Parathyroid adenoma (tissue), 2 donors: ENCODE data around the gene MAP6.

Experiments used
- H2AFZ ChIP-seq: fragments of 300-600 bp; sonication (generic); one replicate; pipeline ENCODE4 v1.7.0; 2017; ENCODE audit warnings: antibody characterized with exemption, mild to moderate bottlenecking
- H3K27ac ChIP-seq: fragments of 300-600 bp; sonication (generic); one replicate; pipeline ENCODE4 v1.7.0; 2017
- H3K27me3 ChIP-seq: fragments of 300-600 bp; sonication (generic); one replicate; pipeline ENCODE4 v1.7.0; 2017; ENCODE audit warnings: low read length; ENCODE audit not compliant: control insufficient read depth, insufficient read depth
- H3K36me3 ChIP-seq: fragments of 300-600 bp; sonication (generic); one replicate; pipeline ENCODE4 v1.7.0; 2017; ENCODE audit warnings: low read length; ENCODE audit not compliant: control insufficient read depth, insufficient read depth
- H3K4me1 ChIP-seq: fragments of 300-600 bp; sonication (generic); one replicate; pipeline ENCODE4 v1.7.0; 2017; ENCODE audit warnings: control low read depth
- H3K4me2 ChIP-seq: fragments of 300-600 bp; sonication (generic); one replicate; pipeline ENCODE4 v1.7.0; 2017; ENCODE audit warnings: low read length
- H3K4me3 ChIP-seq: fragments of 300-600 bp; sonication (generic); one replicate; pipeline ENCODE4 v1.7.0; 2017; ENCODE audit warnings: low read depth, low read length
- H3K79me2 ChIP-seq: fragments of 300-600 bp; sonication (generic); one replicate; pipeline ENCODE4 v1.7.0; 2017; ENCODE audit warnings: control low read depth
- H3K9ac ChIP-seq: fragments of 300-600 bp; sonication (generic); one replicate; pipeline ENCODE4 v1.7.0; 2017; ENCODE audit warnings: mild to moderate bottlenecking
- H3K9me3 ChIP-seq: fragments of 300-600 bp; sonication (generic); one replicate; pipeline ENCODE4 v1.7.0; 2017; ENCODE audit warnings: low read length; ENCODE audit not compliant: control insufficient read depth
- TF ChIP-seq, protein P1 (sequence below): fragments of 300-600 bp; sonication (generic); IDR thresholded peaks from one replicate; pipeline ENCODE4 v1.7.0; 2017; ENCODE audit warnings: antibody characterized with exemption, mild to moderate bottlenecking
- donor health status: primary hyperparathyroidism.

The MAP6 gene

DNA sequence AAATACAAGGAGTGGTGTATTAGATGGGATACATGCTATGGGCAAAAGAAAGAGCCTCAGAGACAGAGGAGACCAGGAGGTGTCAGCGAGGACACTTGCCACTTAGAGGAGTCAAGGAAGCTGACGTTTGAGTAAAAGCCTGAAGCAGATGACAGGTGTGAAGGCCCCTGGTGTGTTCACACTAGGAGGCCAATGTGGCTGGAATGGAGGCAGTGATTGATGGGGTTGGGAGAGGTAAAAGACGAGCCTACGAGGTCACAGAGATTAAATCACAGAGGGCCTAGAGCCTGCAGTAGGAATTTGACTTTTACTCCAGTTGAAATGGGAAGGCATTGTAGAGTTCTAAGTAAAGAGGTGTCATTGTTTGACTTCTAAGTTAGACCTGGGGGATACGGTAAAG, 131.1 kb downstream of the MAP6 start:
- no peak overlapping the region for H2AFZ ChIP-seq
- H3K36me3 ChIP-seq, result no peaks in the 10 kb centered on the region
- H3K27me3 ChIP-seq, result no peaks in the 10 kb centered on the region
- H3K9me3 ChIP-seq, result no peaks in the 10 kb centered on the region
- H3K4me2 ChIP-seq, result no peak overlapping the region
- H3K27ac ChIP-seq, result no peak overlapping the region
- TF ChIP-seq, protein P1, sequence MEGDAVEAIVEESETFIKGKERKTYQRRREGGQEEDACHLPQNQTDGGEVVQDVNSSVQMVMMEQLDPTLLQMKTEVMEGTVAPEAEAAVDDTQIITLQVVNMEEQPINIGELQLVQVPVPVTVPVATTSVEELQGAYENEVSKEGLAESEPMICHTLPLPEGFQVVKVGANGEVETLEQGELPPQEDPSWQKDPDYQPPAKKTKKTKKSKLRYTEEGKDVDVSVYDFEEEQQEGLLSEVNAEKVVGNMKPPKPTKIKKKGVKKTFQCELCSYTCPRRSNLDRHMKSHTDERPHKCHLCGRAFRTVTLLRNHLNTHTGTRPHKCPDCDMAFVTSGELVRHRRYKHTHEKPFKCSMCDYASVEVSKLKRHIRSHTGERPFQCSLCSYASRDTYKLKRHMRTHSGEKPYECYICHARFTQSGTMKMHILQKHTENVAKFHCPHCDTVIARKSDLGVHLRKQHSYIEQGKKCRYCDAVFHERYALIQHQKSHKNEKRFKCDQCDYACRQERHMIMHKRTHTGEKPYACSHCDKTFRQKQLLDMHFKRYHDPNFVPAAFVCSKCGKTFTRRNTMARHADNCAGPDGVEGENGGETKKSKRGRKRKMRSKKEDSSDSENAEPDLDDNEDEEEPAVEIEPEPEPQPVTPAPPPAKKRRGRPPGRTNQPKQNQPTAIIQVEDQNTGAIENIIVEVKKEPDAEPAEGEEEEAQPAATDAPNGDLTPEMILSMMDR, result no peak
- H3K4me1 ChIP-seq, result no peaks in the 10 kb centered on the region
- H3K9ac ChIP-seq, result no peak overlapping the region
- H3K4me3 ChIP-seq, result no peak overlapping the region
- no peaks in the 10 kb centered on the region for H3K79me2 ChIP-seq
